Measurements from ENCODE around the gene PSMD13.

- TF ChIP-seq CTCF (IDR thresholded peaks at IDR 0.05; ENCODE audit: low read length) (no peak), EZH2 (optimal IDR thresholded peaks at IDR 0.05; ENCODE audit: low read depth, low read length) (no peak)
These were observed 31.4 kb upstream of the PSMD13 start for GRCh38 chr11:205221-206001.

Measured in MM.1S (cell line).